ENCODE data around the gene ALPI.
"Not testable (repeated sequence)": the region's sequence is repeated elsewhere in the genome, so short reads cannot be mapped to it uniquely, and the experiment has no call there.

GRCh38 chr2:232445149-232445885 lies 10.6 kb upstream of the ALPI start:
- TF ChIP-seq EZH2 (IDR thresholded peaks at IDR 0.05); POLR2AphosphoS5 (IDR thresholded peaks at IDR 0.05; ENCODE audit: borderline replicate concordance, low read depth, low read length); FOXP2 (optimal IDR thresholded peaks at IDR 0.05; ENCODE audit: control extremely low read depth, extremely low read length, insufficient read depth): not testable (repeated sequence)
